HG02610 (cell line): ENCODE data around the gene CD68.
"Not testable (repeated sequence)": the region's sequence is repeated elsewhere in the genome, so short reads cannot be mapped to it uniquely, and the experiment has no call there.

Experiments
- ATAC-seq: cut with Tn5 transposase; IDR thresholded peaks from one replicate; pipeline ENCODE4 v1.9.1; 2021; ENCODE audit warnings: mild to moderate bottlenecking, moderate library complexity; ENCODE audit not compliant: unreplicated experiment

Gene CD68

GRCh38 chr17:7577327-7578199, 1.9 kb upstream of the CD68 start:
- no peak for ATAC-seq

GRCh38 chr17:7579834-7580603, 581 bp downstream of the CD68 start:
- no peak for ATAC-seq

DNA sequence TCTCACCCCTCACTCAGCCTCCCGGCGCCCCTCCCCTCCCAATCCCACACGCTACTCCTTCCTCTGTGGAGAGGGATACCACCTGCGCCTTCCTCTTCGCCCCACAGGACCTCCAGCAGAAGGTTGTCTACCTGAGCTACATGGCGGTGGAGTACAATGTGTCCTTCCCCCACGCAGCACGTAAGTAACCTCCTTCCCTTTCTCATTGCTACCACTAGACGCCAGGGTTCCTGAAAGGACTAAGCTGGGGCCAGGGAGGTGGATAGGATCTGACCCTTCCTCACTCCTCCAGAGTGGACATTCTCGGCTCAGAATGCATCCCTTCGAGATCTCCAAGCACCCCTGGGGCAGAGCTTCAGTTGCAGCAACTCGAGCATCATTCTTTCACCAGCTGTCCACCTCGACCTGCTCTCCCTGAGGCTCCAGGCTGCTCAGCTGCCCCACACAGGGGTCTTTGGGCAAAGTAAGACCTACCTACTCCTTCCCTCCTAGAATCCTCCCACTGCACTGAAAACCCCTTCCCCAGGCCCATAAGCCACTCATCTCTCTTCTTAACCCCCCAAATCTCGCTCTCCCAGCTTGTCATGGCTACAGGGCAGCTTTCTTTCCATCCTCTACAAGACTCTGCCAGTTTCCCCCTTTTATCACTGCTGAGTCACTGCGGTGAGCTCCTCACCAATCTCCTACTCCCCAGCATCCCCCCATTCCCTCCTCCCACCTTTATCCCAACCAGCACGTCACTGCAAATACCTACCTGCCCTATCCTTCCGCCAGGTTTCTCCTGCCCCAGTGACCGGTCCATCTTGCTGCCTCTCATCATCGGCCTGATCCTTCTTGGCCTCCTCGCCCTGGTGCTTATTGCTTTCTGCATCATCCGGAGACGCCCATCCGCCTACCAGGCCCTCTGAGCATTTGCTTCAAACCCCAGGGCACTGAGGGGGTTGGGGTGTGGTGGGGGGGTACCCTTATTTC, 1.5 kb downstream of the CD68 start:
- ATAC-seq = no peak

DNA sequence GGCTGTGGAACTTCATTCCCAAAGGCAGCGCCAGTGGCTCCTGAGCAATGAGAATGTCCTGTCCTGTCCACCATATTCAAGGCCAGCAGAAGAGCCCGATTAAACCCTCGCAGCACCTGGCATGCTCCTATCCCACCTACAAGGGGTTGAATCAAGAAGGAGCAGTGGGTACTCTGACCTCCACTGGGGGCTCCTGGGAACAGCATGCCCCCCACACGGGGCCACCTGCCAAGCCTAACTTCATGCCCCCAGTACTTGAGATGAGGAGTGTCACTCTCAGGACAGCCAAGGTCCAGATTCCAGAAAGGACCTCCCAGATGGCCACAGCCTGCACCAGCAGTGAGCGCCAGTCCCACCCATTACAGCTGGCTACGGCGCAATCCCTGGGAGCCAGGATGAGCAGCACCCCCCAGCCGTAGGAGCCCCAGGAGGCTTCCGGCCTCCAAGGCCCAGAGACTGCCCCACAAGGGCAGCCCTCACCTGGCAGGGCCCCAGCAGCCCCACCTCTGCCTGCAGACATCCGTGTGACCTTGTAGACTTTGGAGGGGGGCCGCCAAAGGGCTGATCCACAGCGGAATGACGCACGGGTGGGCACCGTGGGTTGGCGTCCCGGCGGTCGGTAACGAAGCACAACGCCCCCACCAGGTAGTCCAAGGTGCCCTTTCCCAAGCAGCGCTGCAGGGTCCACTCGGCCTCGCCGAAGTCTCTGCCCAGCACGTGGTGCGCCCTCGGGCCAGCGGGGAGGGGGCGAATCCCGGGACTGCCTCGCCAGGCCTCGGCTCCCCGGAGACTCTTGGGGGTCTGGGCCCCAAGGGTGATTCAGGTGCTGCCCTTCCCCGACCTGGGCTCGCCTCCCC, 3.2 kb downstream of the CD68 start:
- ATAC-seq = no peak

GRCh38 chr17:7583253-7584109, 4.0 kb downstream of the CD68 start, which contains the start of gene MPDU1:
Gene MPDU1 (plus strand): TSS chr17:7583852. CDS start chr17:7583863, 11 bp downstream.
- ATAC-seq = peak; percentile 58

- ATAC-seq = no peak
These were observed 7.4 kb downstream of the CD68 start for GRCh38 chr17:7586673-7587419.

DNA sequence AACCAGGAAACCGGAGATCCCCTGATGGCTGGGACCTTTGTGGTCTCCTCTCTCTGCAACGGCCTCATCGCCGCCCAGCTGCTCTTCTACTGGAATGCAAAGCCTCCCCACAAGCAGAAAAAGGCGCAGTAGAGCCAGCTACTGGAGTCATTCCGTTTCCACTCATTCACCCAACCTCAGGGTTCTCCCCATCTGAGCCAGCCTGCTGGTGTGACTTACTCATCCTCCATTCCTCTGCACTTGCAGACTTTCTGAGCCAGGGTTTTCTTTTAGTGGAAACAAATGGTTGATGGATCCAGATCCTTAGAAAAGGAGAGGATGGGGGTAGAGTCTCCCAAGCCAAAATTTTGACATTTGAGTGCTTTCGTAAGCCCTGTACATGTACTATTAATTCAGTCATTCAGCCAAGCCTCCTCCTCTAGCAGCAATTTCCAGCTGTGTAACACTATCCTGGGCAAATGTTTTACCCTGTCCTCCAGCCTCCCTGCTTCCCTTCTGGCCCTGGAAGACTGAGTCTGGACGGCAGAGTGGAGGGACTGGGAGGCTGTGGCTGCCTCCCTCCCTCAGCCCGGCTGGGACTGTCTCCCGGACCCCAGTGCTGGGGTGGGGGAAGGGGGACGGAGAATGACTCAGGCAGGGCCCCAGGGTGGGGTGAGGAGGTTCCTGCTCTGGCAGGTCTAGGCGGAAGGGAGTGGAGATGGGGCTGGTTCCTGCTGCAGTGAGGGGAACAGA, 8.1 kb downstream of the CD68 start:
- ATAC-seq = no peak

DNA sequence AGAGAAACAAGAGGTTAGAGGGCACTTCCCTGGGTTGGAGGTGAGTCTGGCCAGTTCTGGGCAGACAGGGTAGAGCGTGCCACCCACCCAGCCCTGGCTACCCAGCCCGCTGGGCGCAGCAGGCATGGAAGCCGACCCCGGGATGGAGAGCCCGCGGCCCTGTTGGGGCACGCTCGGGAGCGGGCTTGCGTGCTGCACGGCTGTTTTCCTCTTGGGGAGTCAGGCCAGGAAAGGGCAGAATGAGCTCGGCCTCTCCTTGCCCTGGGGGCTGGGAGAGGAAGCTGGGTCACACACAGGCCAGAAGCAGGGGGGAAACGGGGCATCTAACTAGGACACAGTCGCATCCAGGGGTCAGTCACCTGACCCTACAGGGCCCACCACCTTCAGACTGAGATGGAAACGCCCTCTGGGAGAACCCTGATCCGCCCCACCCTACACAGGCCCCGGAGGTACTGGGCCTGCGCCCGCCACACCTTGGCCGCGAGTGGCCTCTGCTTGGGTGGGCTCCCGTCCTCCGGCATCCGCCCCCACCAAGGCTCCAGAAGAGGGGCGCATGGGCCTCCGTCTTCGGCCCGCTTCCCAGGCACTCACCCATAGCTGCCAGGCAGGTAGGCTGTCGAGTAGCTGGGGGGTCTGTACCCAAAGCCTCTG, 9.2 kb downstream of the CD68 start:
- no peak for ATAC-seq

DNA sequence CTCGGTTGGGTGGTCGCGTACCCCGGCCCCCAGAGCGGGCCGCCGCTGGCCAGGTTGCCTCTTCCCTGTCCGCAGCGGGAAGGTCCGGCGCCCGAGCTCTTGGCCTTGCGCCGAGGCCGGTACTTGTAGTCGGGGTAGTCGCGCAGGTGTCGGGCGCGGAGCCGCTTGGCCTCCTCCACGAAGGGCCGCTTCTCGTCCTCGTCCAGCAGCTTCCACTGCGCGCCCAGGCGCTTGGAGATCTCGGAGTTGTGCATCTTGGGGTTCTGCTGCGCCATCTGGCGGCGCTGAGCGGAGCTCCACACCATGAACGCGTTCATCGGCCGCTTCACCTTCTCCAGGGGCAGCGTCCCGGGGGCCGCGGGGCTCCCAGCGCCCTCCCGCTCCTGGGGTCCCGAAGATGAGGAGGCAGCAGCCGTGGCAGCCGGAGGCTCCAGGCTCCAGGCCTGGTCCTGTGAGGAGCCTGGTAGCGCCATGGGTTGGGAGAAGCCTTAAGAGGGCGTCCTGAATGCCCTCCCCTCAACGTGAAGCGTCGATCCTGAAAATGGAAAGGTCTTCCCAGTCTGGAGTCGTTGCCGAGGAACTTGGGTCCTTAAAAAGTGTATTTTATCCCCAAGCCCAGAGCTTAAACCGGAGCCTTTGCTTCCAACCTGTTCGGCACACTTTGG, 9.9 kb downstream of the CD68 start:
- no peak for ATAC-seq

- no peak for ATAC-seq
These were observed 10.7 kb downstream of the CD68 start, which contains the start of gene SOX15 for GRCh38 chr17:7589891-7590691. Gene SOX15 (minus strand): TSS chr17:7590094. CDS start chr17:7589676, 418 bp downstream.

- no peak for ATAC-seq
These were observed 11.3 kb downstream of the CD68 start for GRCh38 chr17:7590743-7591142.

- ATAC-seq = no peak
These were observed 12.2 kb downstream of the CD68 start for GRCh38 chr17:7591596-7591995.

DNA sequence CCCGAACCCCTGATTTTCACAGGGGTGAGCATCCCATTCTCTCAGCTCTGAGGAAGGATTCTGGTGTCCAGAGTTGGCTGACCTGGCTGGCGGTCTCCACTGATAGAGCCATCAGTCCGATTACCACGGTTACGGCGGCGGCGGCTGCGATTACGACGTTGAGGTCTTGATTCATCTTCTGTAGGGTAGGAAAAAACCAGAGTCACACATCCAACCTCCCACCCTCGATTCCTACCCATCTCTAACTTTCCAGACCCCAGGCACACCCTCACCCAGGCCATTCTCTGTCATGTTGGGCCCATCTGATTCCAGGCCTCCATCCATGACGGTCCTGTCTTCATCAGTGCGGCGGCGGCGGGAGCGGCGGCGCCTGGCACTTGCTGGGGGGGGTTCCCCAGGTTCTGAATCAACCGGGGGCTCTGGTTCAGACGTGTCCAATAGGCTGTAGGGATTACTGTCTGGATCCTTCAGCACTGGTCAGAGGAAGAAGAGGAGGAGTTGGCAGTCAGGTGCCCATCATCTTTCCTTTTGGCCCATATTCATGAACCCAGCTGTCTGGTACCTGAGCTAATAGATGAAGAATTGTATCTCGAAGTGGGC, 13.1 kb downstream of the CD68 start:
- ATAC-seq = no peak

DNA sequence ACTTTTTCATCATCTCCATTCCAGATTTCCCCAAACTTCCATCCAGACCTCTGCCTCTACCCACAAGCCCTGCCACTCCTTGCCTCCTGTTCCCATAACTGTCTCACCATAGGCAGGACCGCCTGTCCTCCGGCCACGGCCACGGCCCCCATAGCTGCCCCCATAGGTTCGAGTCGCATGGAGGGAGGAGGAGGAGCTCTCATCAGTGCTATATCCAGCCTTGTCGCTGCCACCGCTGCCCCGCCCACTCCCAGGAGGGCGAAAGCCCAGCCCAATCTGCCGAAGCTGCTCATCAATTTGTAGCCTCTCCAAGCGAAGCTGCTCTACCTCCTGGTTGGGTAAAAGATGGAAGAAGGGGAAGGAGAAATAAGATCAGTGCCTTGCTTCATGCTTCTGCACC, 13.9 kb downstream of the CD68 start:
- ATAC-seq = no peak

GRCh38 chr17:7597561-7597960, 18.1 kb downstream of the CD68 start:
- ATAC-seq = not testable (repeated sequence)
